HG03135 (cell line): ENCODE data around the gene HHATL.

ENCODE experiments used
- ATAC-seq: cut with Tn5 transposase; IDR thresholded peaks from one replicate; pipeline ENCODE4 v1.9.1; 2021; ENCODE audit warnings: mild to moderate bottlenecking, moderate library complexity; ENCODE audit not compliant: unreplicated experiment

HHATL gene

GRCh38 chr3:42667096-42667522 lies 35.5 kb downstream of the HHATL start:
- no peak for ATAC-seq

- no peak for ATAC-seq
These were observed 36.0 kb downstream of the HHATL start for GRCh38 chr3:42666577-42666998.

GRCh38 chr3:42666022-42666421 lies 36.6 kb downstream of the HHATL start:
- ATAC-seq: no peak

GRCh38 chr3:42665050-42665878 lies 37.3 kb downstream of the HHATL start:
- ATAC-seq: no peak

DNA sequence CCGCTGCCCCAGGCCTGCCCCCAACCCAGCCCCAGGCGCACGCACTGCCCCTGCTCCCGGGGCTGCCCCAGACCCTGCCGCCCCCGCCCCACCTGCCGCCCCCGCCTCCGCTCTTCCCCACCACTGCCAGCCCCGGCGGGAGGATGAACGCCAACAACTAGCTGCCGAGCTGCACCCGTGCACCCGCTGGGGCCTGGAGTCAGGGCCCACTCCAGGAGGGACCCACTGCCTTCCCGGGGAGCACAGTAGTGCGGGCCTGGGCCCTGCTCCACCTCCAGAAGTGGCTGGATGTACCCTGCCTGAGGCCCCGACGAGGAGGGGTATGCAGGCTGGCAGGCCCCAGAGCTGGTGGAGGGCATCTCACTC lies 38.2 kb downstream of the HHATL start:
- no peak for ATAC-seq

- no peak for ATAC-seq
These were observed 38.8 kb downstream of the HHATL start for GRCh38 chr3:42663581-42664437.

DNA sequence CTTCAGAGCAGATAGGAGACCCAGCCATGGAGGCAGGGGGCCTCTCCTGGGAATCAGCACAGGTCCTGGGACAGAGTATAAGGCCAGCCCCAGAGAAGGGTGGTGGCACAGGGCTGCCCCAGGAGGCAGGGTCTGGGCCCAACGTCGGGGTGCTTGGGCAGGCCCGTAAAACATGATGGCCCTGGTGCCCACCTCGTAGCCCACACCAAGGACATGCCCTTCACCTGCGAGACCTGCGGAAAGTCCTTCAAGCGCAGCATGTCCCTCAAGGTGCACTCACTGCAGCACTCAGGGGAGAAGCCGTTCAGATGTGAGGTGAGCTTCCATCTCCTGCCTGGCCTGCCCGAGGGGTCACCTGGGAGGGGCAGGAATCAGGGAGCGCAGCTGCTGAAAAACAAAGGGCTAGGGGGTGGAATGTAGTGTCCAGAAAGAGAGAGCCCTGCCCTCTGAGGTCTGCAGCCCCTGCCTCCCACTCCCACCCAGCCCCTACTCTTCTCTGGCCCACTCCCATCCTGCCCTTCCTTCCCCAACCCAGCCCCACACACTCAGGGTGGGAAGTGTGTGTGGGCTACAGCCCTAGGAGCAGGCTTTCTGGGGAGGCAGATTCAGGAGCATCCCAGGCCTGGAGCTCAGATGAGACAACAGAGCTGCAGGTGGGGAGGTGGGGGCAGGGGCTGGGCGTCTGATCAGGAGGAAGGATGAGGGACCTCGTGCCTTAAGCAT lies 39.6 kb downstream of the HHATL start:
- no peak for ATAC-seq

DNA sequence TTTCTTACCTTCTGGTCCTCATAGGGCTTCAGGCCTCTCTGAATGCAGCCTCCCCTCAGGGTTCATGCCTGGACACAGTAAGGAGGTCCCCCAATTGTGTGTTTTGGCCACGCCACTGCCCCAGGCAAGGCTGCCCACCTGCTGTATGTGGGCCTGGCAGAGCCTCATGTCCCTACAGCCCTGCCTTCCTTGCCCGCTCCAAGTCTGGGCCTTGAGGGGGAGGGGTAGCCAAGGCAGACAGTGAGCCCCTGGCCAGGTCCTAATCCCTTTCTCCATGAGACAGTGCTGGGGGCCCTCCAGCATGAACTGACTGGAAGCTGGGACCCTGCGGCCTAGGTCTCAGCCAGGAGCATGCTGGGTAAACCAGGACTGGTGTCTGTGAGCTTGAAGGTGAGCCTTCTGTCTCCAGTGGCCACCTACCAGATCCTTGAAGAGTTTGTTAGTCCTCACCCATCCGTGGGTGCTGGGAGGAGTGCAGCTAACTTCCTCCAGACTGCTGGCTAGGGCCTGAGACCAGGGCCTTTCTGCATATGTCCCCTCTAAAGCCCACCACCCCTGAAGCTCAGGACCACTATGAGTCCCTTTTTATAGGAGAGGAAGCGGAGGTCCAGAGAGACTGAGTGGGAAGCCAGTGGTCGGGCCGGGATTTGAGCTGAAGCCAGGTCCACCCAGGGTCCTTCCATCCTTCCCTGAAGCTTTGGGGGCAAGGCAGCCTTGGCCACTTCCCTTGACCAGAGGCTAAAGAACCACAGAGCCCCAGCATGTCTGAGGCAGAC lies 40.4 kb downstream of the HHATL start:
- no peak for ATAC-seq

GRCh38 chr3:42661593-42662022 lies 41.0 kb downstream of the HHATL start:
- ATAC-seq: no peak

DNA sequence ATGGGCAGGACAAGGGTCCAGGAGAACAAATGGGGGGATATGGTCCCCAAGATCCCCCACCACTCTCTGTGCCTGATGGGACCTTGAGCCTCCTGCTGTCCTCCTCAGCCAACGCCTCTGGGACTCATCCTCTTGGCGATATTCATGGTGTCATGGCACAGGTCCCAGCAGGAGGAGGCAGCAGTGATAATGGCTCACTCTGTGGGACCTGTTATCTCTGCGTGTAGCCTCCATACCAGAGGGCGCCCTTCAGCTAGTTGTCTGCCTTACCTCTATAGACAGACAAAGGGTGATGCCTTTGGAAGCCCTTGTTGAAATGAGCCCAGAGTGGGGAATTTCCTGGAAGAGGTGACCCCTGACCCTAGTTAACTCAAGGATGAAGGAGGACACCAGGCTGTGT lies 41.7 kb downstream of the HHATL start:
- no peak for ATAC-seq

- ATAC-seq: no peak
These were observed 42.4 kb downstream of the HHATL start for GRCh38 chr3:42660131-42660715.

DNA sequence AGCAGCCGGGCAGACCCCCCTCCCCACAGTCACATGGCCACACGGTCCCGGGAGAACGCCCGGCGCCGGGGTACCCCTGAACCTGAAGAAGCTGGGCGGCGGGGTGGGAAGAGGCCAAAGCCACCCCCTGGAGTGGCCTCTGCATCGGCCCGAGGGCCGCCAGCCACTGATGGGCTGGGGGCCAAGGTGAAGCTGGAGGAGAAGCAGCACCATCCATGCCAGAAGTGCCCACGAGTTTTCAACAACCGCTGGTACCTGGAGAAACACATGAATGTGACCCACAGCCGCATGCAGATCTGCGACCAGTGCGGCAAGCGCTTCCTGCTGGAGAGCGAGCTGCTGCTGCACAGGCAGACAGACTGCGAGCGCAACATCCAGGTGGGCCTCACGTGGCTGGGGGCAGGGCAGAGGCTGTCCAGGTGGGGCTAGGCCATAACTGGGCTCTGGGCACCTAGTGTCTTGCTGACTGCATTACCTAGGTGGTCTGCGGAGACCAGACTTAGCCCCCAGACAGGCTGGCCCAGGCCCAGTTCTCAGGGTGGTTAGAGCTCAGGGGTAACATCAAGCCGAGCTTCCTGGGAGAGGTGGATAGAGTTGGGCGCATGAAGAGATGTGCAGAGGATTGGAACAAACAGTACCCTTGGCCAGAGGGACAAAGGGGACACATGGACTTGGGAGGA lies 43.0 kb downstream of the HHATL start:
- ATAC-seq: no peak

DNA sequence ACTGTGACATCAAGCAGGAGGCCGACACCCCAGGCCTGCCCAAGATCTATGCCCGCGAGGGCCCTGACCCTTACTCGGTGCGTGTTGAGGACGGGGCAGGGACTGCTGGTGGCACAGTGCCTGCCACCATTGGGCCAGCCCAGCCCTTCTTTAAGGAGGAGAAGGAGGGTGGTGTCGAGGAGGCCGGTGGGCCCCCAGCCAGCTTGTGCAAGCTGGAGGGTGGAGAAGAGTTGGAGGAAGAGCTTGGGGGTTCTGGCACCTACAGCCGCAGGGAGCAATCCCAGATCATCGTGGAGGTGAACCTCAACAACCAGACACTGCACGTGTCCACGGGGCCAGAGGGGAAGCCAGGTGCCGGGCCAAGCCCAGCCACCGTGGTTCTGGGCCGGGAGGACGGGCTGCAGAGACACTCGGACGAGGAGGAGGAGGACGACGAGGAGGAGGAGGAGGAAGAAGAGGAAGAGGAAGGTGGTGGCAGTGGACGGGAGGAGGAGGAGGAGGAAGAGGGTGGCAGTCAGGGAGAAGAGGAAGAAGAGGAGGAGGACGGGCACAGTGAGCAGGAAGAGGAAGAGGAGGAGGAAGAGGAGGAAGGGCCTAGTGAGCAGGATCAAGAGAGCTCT lies 43.7 kb downstream of the HHATL start:
- no peak for ATAC-seq

DNA sequence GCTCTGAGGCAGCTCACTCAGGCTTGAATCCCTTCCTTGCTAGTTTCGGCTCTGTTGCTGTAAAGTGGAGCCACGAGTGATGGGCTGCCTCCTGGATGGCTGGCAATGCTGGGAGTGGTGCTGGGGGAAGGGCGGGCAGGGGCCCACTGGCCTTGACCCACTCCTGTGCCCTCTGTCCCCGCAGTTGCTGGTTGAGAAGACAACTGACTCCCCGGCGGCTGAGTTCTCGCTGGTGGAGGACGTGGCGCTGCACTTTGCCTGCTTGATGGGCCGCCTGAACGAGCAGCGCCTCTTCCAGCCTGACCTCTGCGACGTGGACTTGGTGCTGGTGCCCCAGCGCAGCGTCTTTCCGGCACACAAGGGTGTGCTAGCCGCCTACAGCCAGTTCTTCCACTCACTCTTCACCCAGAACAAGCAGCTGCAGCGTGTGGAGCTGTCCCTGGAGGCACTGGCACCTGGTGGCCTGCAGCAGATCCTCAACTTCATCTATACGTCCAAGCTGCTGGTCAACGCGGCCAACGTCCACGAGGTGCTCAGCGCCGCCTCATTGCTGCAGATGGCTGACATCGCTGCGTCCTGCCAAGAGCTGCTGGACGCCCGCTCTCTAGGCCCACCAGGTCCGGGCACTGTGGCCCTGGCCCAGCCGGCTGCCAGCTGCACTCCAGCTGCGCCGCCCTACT lies 44.4 kb downstream of the HHATL start:
- ATAC-seq: no peak

GRCh38 chr3:42657675-42658074 lies 44.9 kb downstream of the HHATL start:
- ATAC-seq: no peak

- no peak for ATAC-seq
These were observed 45.7 kb downstream of the HHATL start for GRCh38 chr3:42656680-42657610.

DNA sequence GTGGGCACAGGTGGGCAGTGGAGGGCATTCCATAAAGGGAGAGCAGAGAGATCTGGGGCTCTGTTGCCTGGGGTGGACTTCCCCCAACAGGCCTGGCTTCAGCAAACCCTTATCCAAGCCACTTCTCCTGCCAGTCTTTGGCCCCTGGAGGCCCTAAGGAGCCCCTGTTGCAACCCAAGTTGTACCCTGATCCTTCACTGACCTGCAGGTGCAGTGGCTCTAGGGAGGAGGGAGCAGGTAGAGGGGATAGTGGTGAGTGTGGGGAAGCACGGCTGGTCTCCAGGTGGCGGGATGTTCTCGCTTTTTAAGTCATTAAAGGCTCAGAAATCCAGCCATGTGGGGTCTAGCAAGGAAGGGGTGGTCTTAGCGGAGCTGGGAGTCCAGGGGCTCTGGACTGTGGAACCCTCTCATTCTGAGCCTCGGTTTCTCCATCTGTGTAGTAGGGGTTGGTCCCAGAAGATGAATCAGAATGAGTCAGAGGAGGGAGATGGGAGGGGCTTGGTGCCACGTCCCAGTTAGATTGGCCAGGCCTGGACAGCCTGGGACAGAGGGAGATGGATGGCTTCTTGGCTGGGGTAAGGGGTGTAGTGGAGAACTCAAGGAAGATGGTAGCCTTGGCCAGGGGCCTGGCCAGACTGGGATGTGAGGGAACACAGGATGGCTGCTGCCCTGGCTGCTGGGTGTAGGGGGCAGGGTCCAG lies 46.5 kb downstream of the HHATL start:
- ATAC-seq: no peak
